ENCODE data around the gene DAB1. TPM values are rescaled to one million over a fixed set of nuclear protein-coding genes. Genes with fewer than 3 reads are reported as not detected.
"Not testable (repeated sequence)": the region's sequence is repeated elsewhere in the genome, so short reads cannot be mapped to it uniquely, and the experiment has no call there.

Gene DAB1
- total and polyA plus RNA-seq, 8 donors = 0.04 to 1.4 (median 0.39) TPM

DNA sequence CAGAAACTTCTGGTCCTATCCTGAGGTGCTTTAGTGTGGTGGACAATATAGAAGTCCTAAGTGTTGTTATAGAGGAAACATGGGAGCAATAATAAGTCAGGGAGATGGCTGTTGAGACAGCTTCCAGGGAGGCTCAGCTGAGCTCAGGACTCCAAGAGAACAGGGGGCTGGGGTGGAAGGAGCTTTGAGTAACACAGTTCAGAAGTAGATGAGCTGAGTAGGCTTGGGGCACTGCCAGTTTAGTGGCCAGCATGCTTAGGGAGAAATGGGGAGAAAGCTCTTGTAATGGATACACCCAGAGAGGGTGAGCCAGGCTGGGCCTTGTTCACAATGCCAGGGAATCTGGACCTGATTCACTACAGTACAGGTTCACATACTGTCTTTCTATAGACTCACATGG lies 201.6 kb downstream of the DAB1 start:
- Histone ChIP-seq H3K27me3 (no peaks in the 10 kb centered on the region), H3K4me1 (no peaks in the 10 kb centered on the region), H3K27ac (no peak overlapping the region), H3K36me3 (no peaks in the 10 kb centered on the region), H3K4me3 (no peak overlapping the region), H3K9me3 (no peaks in the 10 kb centered on the region)
- FAIRE-seq = no peak
- TF ChIP-seq, protein P1, sequence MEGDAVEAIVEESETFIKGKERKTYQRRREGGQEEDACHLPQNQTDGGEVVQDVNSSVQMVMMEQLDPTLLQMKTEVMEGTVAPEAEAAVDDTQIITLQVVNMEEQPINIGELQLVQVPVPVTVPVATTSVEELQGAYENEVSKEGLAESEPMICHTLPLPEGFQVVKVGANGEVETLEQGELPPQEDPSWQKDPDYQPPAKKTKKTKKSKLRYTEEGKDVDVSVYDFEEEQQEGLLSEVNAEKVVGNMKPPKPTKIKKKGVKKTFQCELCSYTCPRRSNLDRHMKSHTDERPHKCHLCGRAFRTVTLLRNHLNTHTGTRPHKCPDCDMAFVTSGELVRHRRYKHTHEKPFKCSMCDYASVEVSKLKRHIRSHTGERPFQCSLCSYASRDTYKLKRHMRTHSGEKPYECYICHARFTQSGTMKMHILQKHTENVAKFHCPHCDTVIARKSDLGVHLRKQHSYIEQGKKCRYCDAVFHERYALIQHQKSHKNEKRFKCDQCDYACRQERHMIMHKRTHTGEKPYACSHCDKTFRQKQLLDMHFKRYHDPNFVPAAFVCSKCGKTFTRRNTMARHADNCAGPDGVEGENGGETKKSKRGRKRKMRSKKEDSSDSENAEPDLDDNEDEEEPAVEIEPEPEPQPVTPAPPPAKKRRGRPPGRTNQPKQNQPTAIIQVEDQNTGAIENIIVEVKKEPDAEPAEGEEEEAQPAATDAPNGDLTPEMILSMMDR (IDR thresholded peaks at IDR 0.05) = no peak
- no peak for ATAC-seq
- DNase-seq = no peak
- intact Hi-C loops (cut with DNase I) = no loop called here

DNA sequence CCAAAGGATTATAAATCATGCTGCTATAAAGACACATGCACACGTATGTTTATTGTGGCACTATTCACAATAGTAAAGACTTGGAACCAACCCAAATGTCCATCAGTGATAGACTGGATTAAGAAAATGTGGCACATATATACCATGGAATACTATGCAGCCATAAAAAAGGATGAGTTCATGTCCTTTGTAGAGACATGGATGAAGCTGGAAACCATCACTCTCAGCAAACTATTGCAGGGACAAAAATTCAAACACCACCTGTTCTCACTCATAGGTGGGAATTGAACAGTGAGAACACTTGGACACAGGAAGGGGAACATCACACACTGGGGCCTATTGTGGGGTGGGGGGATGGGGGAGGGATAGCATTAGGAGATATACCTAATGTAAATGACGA lies 203.0 kb downstream of the DAB1 start:
- WGBS, 2 donors = 41 to 73% methylated on average over 1 of the region's 2 CpGs
- H3K9me3 ChIP-seq; H3K27ac ChIP-seq; intact Hi-C loops (cut with DNase I); FAIRE-seq; H3K27me3 ChIP-seq; DNase-seq; H3K36me3 ChIP-seq; H3K4me3 ChIP-seq; ATAC-seq; H3K4me1 ChIP-seq: not testable (repeated sequence)

DNA sequence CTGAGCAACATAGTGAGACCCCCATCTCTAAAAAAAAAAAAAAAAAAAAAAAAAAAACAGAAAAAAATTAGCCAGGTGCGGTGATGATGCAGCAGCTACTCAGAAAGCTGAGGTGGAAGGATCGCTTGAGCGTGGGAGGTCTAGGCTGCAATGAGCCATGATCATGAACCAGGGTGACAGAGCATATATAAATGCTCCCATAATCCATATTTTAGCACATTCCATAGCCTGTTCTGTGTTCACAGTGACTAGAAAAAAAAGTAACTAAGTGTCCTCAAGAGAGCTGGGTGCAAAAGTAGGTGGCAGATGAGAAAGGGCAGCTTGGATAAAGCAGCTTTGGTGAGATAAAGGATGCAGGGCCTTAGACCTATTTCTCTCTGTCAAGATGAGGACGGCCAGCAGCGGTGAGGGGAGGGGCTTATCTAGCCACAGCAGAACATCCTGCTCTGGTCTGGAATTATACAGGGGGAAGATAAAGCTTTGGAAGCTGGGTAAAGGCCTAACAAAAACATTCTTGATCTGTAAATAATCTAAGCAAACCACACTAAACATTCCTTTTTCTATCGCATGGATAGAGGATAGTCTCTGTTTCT lies 205.3 kb downstream of the DAB1 start:
- TF ChIP-seq, protein P1 (IDR thresholded peaks at IDR 0.05) = no peak
- Histone ChIP-seq H3K36me3 (no peaks in the 10 kb centered on the region), H3K4me1 (no peaks in the 10 kb centered on the region), H3K9me3 (no peaks in the 10 kb centered on the region), H3K27me3 (no peaks in the 10 kb centered on the region), H3K27ac (no peak overlapping the region), H3K4me3 (no peak overlapping the region)
- intact Hi-C loops (cut with DNase I) = no loop called here
- DNase-seq (no peak), ATAC-seq (no peak), FAIRE-seq (no peak)
- WGBS, 2 donors = 72 to 77% methylated on average over 6 of the region's 6 CpGs

DNA sequence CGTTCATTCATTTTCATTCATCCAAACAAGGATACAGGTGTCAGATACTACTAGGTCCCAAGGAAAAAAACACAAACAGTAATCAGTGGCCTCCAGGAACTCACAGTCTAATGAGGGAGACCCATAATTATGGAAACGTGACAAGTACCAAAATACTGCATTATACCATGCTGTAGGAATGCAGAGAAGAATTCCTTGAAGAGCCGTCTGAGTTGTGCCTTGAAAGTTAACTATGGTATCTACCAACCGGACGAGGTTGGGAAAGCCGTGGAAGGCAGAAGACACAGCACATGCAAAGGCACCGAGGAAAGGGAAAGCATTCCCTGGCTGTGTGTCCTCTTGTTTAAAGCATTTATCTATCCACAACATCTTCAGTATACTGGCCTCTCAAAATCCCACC lies 206.0 kb downstream of the DAB1 start:
- no peaks in the 10 kb centered on the region for H3K4me1 ChIP-seq
- no peaks in the 10 kb centered on the region for H3K36me3 ChIP-seq
- ATAC-seq = no peak
- H3K27me3 ChIP-seq = no peaks in the 10 kb centered on the region
- TF ChIP-seq, protein P1 (IDR thresholded peaks at IDR 0.05) = no peak
- DNase-seq = no peak
- 84 to 86% methylated on average over 7 of the region's 7 CpGs for WGBS, 2 donors
- no peak overlapping the region for H3K4me3 ChIP-seq
- no peaks in the 10 kb centered on the region for H3K9me3 ChIP-seq
- H3K27ac ChIP-seq = no peak overlapping the region
- no peak for FAIRE-seq
- intact Hi-C loops (cut with DNase I) = no loop called here

DNA sequence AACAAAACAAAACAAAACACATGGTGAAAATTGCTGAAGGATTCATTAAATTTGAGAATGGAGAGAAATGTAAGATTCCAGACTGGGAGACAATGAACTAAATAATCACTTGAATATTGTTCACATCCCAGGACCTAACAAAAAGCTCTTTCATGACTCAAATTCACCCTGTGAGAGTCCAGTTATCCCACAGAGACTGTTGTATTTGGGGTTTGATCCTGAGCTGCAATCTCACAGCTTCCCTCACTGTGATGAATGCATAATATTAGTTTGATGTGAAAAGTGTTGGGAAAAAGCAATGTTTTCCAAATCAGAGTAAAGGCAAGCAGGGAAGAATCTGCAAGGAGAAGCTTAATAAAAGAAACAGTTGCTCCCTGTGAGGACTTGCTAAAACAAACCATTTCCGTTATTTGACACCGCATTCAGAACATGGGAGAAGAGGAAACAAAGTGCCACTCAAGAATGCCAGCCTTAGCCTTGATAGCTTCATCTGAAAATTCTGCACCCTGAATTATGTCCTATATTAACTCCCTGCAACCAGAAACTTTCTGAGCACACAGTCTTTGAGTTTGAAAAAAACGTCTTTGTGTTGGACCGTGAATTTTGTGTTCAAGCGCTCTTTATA lies 208.8 kb downstream of the DAB1 start:
- TF ChIP-seq, protein P1 (IDR thresholded peaks at IDR 0.05) = no peak
- H3K4me1 ChIP-seq = no peaks in the 10 kb centered on the region
- 76 to 80% methylated on average over 5 of the region's 5 CpGs for WGBS, 2 donors
- H3K27me3 ChIP-seq = no peaks in the 10 kb centered on the region
- DNase-seq (no peak), FAIRE-seq (no peak), ATAC-seq (no peak)
- H3K27ac ChIP-seq = no peak overlapping the region
- H3K4me3 ChIP-seq = no peak overlapping the region
- intact Hi-C loops (cut with DNase I) = no loop called here
- H3K9me3 ChIP-seq = no peaks in the 10 kb centered on the region
- no peaks in the 10 kb centered on the region for H3K36me3 ChIP-seq

Data from pancreas (tissue), 10 donors.